Epithelial cell of proximal tubule (primary cell): ENCODE results near the gene LIFR. TPM values are rescaled to one million over a fixed set of nuclear protein-coding genes. Genes with fewer than 3 reads are reported as not detected.

ENCODE experiments used
- DNase-seq: peaks from one replicate; pipeline ENCODE4 v3.0.0-alpha.2; 2011; ENCODE audit warnings: low read depth
- H3K4me3 ChIP-seq: 2 replicates; pipeline ENCODE4 v1.5.1; 2011; ENCODE audit warnings: low read depth, mild to moderate bottlenecking, low read length
- total RNA-seq: library from RNA; depleted of rRNA; stranded (reverse); fragments of >200 nt; gene quantifications from 2 replicates; pipeline ENCODE4 v1.2.3, GENCODE V29; 2015
- TF ChIP-seq, protein P1 (sequence below): conservative IDR thresholded peaks from 2 replicates; pipeline ENCODE4 v1.5.1; 2012; ENCODE audit warnings: low read depth, mild to moderate bottlenecking, low read length

Gene LIFR
- total RNA-seq, 1 donor from 2014 or later: 17.1 TPM

DNA sequence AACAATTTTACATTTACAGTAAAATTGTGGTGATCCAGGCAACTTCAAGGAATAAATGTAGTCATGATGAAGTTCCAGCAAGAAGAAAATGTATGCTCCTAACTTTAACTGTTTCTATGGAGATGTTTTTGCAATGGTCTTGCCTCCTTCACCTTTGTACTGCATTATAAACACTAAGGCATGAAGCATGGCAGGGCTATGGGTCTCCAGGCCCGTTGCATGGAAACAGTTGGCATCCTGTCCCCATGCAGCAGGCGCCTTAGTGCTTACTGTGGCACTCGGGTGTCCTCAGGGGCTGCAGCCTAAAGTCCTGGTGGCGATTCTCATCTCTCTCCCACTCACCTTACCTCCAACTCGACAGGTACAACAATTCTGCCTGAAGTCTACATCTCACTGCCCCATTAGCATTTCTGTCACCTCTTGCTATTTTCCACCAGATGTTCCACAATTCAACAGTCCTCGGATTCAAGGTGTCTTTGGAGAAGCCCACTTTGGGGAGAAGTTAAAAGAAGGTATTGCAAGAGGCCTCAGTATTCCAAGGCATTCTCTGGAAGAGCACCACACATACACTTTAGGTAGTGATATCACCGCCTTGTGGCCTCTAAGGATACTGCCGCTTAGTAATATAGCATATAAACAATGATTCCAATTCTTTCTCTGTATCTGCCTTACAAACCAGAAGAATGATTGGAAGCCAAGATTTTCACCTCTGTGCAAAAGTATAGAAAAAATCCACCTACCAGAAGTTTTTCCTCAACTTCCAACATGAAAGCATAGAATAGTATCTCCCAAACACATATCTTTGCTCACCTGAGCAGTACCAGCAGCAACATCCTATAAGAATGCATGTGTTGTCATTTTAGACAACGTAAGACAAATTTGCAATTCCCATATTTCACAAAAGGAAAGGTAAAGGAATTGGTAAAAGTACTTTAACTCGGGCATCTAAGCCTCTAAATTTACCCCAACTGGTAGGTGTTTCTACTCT lies 5.1 kb downstream of the LIFR start:
- no peak for DNase-seq
- H3K4me3 ChIP-seq: no peak overlapping the region

DNA sequence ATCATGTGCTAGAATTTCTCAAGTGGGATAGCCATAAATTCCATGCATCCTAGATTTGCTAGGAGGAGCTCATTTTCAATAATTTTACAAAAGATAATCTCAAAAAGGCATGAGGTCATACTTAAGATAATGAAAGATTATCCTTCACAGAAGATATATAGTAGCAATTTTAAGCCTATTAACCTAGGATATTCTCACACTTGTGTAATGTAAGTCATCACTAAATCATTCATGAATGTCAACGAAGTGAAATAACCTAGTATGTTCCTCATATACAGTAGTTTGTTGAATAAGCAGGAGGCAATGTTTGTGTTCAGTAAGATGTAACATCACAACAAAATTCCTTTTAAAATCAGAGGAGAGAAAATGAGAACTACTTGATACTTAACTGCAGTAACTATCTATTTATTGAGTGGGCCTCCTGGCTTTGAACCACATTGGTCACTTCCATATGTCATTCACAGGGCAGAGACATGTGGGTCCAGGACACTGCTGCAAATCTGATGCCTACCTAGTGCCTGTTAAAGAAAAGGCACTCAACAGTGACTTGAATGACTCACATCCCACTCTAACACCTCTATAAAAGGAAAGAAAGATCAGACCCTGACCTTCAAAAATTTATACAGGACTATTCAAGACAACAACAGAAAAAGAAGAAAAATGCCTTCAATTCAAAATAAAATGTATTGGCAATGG lies 8.2 kb downstream of the LIFR start:
- TF ChIP-seq, protein P1, sequence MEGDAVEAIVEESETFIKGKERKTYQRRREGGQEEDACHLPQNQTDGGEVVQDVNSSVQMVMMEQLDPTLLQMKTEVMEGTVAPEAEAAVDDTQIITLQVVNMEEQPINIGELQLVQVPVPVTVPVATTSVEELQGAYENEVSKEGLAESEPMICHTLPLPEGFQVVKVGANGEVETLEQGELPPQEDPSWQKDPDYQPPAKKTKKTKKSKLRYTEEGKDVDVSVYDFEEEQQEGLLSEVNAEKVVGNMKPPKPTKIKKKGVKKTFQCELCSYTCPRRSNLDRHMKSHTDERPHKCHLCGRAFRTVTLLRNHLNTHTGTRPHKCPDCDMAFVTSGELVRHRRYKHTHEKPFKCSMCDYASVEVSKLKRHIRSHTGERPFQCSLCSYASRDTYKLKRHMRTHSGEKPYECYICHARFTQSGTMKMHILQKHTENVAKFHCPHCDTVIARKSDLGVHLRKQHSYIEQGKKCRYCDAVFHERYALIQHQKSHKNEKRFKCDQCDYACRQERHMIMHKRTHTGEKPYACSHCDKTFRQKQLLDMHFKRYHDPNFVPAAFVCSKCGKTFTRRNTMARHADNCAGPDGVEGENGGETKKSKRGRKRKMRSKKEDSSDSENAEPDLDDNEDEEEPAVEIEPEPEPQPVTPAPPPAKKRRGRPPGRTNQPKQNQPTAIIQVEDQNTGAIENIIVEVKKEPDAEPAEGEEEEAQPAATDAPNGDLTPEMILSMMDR: no peak
- no peak overlapping the region for H3K4me3 ChIP-seq
- no peak for DNase-seq

More for the DNA sequence above, 5.1 kb downstream of the LIFR start:
- TF ChIP-seq, protein P1: peak; percentile 77

DNA sequence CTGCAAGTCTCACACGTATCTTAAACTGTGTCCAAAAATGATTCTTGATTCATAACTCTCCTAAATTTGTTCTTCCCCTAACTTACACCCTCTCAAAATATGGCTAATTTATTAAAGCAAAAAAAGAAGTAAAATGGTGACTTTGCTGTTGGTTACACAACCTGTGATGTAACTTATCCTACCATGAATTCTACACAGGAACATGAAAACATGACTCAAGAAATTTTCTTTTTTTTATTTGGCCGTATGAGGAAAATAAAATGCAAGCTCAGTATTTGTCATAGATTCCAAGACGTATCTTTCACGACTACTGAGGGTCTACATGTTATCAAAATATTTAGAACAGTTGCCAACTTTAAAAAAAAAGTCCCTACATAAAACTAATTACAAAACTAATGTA lies 9.2 kb downstream of the LIFR start:
- no peak overlapping the region for H3K4me3 ChIP-seq
- DNase-seq: no peak
- TF ChIP-seq, protein P1: no peak

DNA sequence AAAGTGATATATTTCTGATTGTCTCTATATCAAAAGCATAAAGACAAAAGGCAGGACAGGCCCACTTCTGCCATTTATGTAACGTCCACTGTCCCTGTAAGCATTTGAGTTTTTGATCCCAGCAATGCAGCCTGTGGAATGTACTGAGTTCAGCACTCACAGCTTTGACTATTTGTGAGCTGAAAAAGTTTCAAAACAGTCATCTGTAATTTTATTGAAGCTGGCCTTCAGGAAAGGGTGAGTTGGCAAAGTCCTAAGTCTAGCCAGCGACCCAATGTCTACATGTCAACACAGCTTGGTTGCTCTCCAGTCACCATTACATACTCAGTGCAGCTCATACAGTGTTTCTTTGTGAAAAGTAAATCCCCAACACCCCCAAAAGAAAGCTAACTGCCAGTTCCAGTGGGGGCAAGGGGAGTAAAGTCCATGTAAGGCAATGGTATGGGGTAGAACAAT lies 9.7 kb downstream of the LIFR start:
- no peak for DNase-seq
- TF ChIP-seq, protein P1: no peak

DNA sequence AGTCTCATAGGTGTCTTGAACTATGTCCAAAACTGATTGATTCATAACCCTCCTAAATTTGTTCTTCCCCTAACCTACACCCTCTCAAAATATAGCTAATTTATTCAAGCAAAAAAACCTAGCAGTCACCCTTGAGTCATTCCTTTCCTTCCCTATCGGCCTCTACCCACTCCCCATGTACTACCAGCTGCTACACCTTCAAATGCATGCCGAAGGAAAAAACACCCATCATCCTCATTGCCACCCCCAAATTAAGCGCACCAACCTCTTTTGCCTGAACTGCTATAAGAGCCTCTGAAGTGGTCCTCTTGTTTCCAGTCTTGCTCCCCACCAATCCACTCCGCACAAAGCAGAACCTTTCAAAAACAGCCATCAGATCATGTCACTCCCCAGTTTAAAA lies 12.6 kb downstream of the LIFR start:
- H3K4me3 ChIP-seq: no peak overlapping the region
- no peak for DNase-seq
- TF ChIP-seq, protein P1: no peak

More for the DNA sequence above, 9.7 kb downstream of the LIFR start:
- H3K4me3 ChIP-seq: no peak overlapping the region

DNA sequence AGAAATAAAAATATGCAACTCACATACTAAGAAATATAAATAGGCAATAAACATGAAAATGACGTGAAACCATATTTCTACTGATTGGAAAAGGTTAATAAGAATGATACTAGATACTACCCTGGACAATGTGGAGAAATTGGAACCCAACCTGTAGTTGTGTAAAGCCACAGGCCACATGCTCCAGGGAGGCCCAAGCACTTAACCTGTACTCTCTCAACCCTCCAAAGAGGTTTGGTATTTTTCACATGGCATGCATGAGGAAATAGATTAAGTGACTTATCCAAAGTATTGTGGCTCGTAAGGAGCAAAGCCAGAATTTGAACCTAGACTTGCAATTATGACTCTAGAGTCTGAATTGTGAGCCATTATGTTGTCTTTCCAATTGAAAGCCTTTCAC lies 13.4 kb downstream of the LIFR start:
- no peak for DNase-seq
- TF ChIP-seq, protein P1: no peak
- no peak overlapping the region for H3K4me3 ChIP-seq
